Esophagus squamous epithelium (tissue), 5 donors: ENCODE results near the gene FOXP1. TPM values are rescaled to one million over a fixed set of nuclear protein-coding genes. Genes with fewer than 3 reads are reported as not detected.

Experiments
- DNase-seq: peaks from one replicate; lab custom pipeline; 2025; lab: John Stamatoyannopoulos, UW
- H3K27ac ChIP-seq, 4 donors: fragments of 200-600 bp; sonication (generic); one replicate each; pipeline ENCODE4 v1.5.1; 2016 to 2019; ENCODE audit warnings: mild to moderate bottlenecking in 1 of 4
- H3K27me3 ChIP-seq, 4 donors: fragments of 200-600 bp; sonication (generic); 1 replicate in 3 of 4; 2 replicates in 1 of 4; pipeline versions ENCODE4 v1.5.1 to v1.6.0; 2017 to 2021; ENCODE audit warnings: antibody characterized with exemption in 1 of 4
- H3K36me3 ChIP-seq, 3 donors: fragments of 200-600 bp; sonication (generic); one replicate each; pipeline ENCODE4 v1.5.1; 2016 to 2019
- H3K4me1 ChIP-seq, 3 donors: fragments of 200-600 bp; sonication (generic); one replicate each; pipeline ENCODE4 v1.5.1; 2017 to 2019
- H3K4me3 ChIP-seq, 4 donors: fragments of 200-600 bp; sonication (generic); 1 replicate in 3 of 4; 2 replicates in 1 of 4; pipeline ENCODE4 v1.5.1; 2016 to 2019; ENCODE audit warnings: mild to moderate bottlenecking in 2 of 4, moderate library complexity in 1 of 4
- H3K9me3 ChIP-seq, 3 donors: fragments of 200-600 bp; sonication (generic); one replicate each; pipeline ENCODE4 v1.5.1; 2016 to 2019
- CTCF ChIP-seq, 6 experiments: fragments of 450-650 bp in 4 of 6; fragments of 200-600 bp in 2 of 6; sonication (generic) in 2 of 6; IDR thresholded peaks; one replicate each; pipeline ENCODE4 v1.5.1; 2016 to 2019; ENCODE audit warnings: antibody characterized with exemption in 6 of 6, mild to moderate bottlenecking in 4 of 6, moderate library complexity in 4 of 6
- POLR2A ChIP-seq, 4 donors: fragments of 450-650 bp; IDR thresholded peaks; one replicate each; pipeline ENCODE4 v1.6.1; 2017; ENCODE audit warnings: antibody characterized with exemption in 4 of 4, mild to moderate bottlenecking in 4 of 4, moderate library complexity in 3 of 4
- WGBS, 2 donors: methylation state at CpG; one replicate each; pipeline ENCODE4 v1.1.5; 2018; 5-methylcytosine and 5-hydroxymethylcytosine counted together
- intact Hi-C: fragments of 100-400 bp; cut with DNase I; formaldehyde crosslinking; loops from one replicate; pipeline ENCODE4 v1.15.0; 2022
- total RNA-seq, 4 donors: library from RNA; depleted of rRNA; stranded (reverse); fragments of >200 nt; gene quantifications; one replicate each; pipeline ENCODE4 v1.1.0, GENCODE V29; 2016
- donor health status: DM: yes; HTN: yes; CAD: no.

FOXP1 gene
- total RNA-seq, 4 donors from 2014 or later: 49.1 to 124 (median 61.1) TPM

GRCh38 chr3:71564361-71564760 lies 19.2 kb downstream of the FOXP1 start:
- Histone ChIP-seq H3K27ac (peak overlapping the region; percentile 3 to 71 (median 32)), H3K4me3 (no peak overlapping the region), H3K4me1 (peaks cover 0 to 43% (median 15%) of the 10 kb centered on the region in 3 donors), H3K27me3 (no peaks in the 10 kb centered on the region), H3K9me3 (no peaks in the 10 kb centered on the region), H3K36me3 (peaks cover 0 to 7% (median 4%) of the 10 kb centered on the region in 3 donors)
- intact Hi-C loops: no loop called here
- TF ChIP-seq CTCF (IDR thresholded peaks at IDR 0.05): no peak
- TF ChIP-seq POLR2A (IDR thresholded peaks at IDR 0.05): no peak
- no peak for DNase-seq
- WGBS, 2 donors: 43 to 54% methylated on average over 6 of the region's 6 CpGs

DNA sequence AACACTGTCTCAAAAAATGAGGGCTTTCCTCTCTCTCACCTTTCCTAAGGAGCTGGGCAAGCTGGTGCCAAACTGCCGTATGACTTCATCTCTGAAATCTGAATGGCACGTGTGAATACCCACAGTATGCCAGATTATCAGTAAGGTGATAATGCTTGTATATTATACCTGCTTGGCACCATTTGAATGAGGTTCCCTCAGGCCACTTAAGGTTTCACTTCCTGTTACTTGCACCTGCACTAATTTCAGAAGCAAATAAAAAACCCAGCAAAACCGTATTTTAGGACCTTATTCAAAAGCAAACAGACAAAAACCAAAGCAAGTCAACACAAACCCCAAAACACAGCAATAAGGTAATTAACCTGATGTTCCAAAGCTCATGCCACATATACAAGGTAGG lies 19.7 kb downstream of the FOXP1 start:
- H3K27ac ChIP-seq: peak overlapping the region; percentile 1 to 71 (median 15)
- 47 to 51% methylated on average over 3 of the region's 3 CpGs for WGBS, 2 donors

DNA sequence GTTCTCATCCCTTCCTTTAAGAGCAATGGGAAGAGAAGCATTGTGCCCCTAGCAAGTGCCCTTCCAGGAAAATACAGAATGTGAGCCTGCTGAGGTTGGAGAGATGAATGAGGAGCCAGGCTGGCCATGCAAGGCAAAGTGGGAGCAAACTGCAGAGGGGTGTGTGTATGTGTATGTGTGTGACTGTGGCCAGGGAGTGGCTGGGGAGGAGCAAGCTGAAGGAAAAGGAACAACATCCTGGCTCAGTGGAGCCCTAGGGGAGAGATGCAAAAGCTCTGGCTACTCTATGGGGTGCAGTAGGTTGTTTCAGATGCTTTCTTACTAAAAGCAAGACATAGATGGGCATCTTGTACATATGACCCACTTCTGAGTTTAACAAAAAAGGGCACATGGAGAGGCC lies 20.6 kb downstream of the FOXP1 start:
- no peak for DNase-seq
- TF ChIP-seq POLR2A (IDR thresholded peaks at IDR 0.05) (no peak), CTCF (IDR thresholded peaks at IDR 0.05) (peak in 1 of 6 experiments; percentile 18)
- Histone ChIP-seq H3K27me3 (no peaks in the 10 kb centered on the region), H3K27ac (peak overlapping the region in 1 of 4 donors; percentile 71), H3K36me3 (peaks cover 0 to 7% (median 4%) of the 10 kb centered on the region in 3 donors), H3K4me3 (no peak overlapping the region), H3K4me1 (peaks cover 0 to 30% (median 15%) of the 10 kb centered on the region in 3 donors), H3K9me3 (no peaks in the 10 kb centered on the region)
- intact Hi-C loops: no loop called here

More for the DNA sequence above, 19.7 kb downstream of the FOXP1 start:
- Histone ChIP-seq H3K4me3 (no peak overlapping the region), H3K9me3 (no peaks in the 10 kb centered on the region), H3K4me1 (peaks cover 0 to 39% (median 15%) of the 10 kb centered on the region in 3 donors), H3K27me3 (no peaks in the 10 kb centered on the region), H3K36me3 (peaks cover 0 to 7% (median 4%) of the 10 kb centered on the region in 3 donors)
- TF ChIP-seq CTCF (IDR thresholded peaks at IDR 0.05): no peak
- no peak for TF ChIP-seq POLR2A (IDR thresholded peaks at IDR 0.05)
- intact Hi-C loops: no loop called here
- DNase-seq: no peak

DNA sequence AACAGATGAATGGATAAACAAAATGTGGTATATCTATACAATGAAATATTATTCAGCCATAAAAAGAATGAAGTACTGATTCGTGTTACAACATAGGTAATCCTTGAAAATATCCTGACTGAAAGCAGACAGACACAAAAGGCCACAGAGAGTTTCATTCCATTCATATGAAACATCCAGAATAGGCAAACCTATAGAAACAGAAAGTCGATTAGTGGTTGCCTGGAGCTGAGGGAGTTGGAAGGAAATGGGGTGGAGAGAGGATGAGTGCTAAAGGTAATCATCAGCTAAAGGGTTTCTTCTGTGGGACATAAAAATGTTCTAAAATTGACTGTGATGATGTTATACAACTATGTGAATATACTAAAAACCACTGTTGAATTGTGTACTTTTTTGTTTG lies 22.9 kb downstream of the FOXP1 start:
- Histone ChIP-seq H3K9me3 (no peaks in the 10 kb centered on the region), H3K27me3 (no peaks in the 10 kb centered on the region), H3K36me3 (peaks cover 0 to 3% (median 0%) of the 10 kb centered on the region in 3 donors), H3K27ac (peak overlapping the region in 1 of 4 donors; percentile 17), H3K4me1 (peaks cover 0 to 25% (median 15%) of the 10 kb centered on the region in 3 donors), H3K4me3 (no peak overlapping the region)
- WGBS, 2 donors: 42 to 58% methylated on average over 2 of the region's 2 CpGs
- TF ChIP-seq POLR2A (IDR thresholded peaks at IDR 0.05) (no peak), CTCF (IDR thresholded peaks at IDR 0.05) (no peak)
- intact Hi-C loops: no loop called here
- no peak for DNase-seq

GRCh38 chr3:71559578-71560162 lies 23.9 kb downstream of the FOXP1 start:
- no peak for DNase-seq
- 93 to 95% methylated on average over 3 to 4 of the region's 4 CpGs for WGBS, 2 donors
- intact Hi-C loops: no loop called here
- Histone ChIP-seq H3K27ac (no peak overlapping the region), H3K9me3 (no peaks in the 10 kb centered on the region), H3K4me1 (peaks cover 0 to 21% (median 13%) of the 10 kb centered on the region in 3 donors), H3K27me3 (no peaks in the 10 kb centered on the region), H3K36me3 (no peaks in the 10 kb centered on the region), H3K4me3 (no peak overlapping the region)
- no peak for TF ChIP-seq CTCF (IDR thresholded peaks at IDR 0.05)
- TF ChIP-seq POLR2A (IDR thresholded peaks at IDR 0.05): no peak
